ENCODE data around the gene CCDC191. TPM values are rescaled to one million over a fixed set of nuclear protein-coding genes. Genes with fewer than 3 reads are reported as not detected.

Gene CCDC191
- total RNA-seq, 4 donors from 2014 or later = 10.5 to 17.3 (median 12.9) TPM

DNA sequence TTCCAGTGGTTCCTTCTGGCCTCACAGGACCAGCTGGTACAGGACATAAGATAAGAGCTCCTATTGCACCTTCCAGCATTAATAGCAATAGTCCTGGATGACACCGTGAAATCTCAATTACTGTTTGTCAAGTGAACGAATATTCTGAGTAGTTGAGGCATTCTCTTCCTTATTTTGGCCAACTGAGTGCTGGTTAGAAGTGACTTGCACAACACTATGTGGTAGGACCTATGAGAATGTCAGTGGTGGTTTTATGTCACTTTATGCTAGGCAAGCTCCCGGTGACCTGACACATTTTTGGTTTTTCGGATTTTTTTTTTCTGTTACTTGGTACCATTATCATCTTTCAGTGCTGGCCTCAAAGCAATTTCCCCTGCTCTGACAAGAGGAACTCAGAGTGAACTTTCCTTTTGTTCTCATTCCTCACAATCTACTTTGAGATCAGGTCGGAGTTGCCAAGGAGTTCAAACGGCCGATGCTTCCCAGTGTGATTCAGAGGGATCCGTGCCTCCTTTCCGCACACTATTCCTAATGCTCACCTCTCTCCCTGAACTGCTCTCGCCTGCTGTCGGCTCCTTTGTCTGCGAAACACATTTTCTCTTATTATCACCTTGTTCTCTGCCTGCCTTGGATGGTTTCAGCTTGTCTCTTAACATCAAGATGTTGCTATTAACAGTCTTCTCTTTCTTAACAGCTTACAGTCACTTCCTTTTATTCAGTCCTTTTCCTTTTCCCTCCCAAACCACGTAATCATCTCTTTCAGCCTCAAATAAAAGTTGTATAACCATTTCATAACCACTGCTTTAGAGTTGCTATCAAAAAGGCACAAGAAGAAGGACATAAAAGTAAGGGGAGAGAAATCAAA is 36.1 kb upstream of the CCDC191 start:
- no peak overlapping the region for H3K4me3 ChIP-seq (replicated peaks in 1 of 3)
- no peaks in the 10 kb centered on the region for H3K36me3 ChIP-seq
- H3K4me1 ChIP-seq = no peaks in the 10 kb centered on the region
- H3K27ac ChIP-seq = peak overlapping the region in 2 of 3 donors; percentile 15 to 26
- intact Hi-C loops (cut with DNase I) = no loop called here
- H3K27me3 ChIP-seq = no peaks in the 10 kb centered on the region
- TF ChIP-seq, protein P1, sequence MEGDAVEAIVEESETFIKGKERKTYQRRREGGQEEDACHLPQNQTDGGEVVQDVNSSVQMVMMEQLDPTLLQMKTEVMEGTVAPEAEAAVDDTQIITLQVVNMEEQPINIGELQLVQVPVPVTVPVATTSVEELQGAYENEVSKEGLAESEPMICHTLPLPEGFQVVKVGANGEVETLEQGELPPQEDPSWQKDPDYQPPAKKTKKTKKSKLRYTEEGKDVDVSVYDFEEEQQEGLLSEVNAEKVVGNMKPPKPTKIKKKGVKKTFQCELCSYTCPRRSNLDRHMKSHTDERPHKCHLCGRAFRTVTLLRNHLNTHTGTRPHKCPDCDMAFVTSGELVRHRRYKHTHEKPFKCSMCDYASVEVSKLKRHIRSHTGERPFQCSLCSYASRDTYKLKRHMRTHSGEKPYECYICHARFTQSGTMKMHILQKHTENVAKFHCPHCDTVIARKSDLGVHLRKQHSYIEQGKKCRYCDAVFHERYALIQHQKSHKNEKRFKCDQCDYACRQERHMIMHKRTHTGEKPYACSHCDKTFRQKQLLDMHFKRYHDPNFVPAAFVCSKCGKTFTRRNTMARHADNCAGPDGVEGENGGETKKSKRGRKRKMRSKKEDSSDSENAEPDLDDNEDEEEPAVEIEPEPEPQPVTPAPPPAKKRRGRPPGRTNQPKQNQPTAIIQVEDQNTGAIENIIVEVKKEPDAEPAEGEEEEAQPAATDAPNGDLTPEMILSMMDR (IDR thresholded peaks at IDR 0.05) = no peak
- no peak for TF ChIP-seq POLR2A (IDR thresholded peaks at IDR 0.05)
- WGBS, 2 donors = 58 to 64% methylated on average over 13 of the region's 13 CpGs
- no peaks in the 10 kb centered on the region for H3K9me3 ChIP-seq
- no peak for DNase-seq

DNA sequence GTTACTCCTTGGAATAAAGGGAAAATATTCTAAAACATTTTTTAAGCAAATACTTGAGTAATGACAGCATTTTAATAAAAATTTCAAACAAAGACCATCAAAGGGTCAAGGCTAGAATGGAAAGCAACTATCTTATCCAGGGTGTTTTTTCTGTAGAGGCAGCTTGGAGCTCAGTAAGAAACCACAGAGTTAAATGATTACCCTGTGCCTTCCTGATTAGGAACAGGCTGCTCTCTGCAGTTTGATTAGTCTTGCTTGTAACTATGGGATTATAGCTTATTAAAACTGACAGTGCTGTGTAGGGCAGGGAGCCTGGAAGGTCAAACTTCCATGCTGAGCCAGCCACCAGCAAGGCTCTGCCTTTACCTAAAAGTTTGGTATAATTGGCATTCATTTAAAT is 33.3 kb upstream of the CCDC191 start:
- H3K9me3 ChIP-seq = no peaks in the 10 kb centered on the region
- intact Hi-C loops (cut with DNase I) = no loop called here
- DNase-seq = no peak
- no peak overlapping the region for H3K4me3 ChIP-seq (replicated peaks in 1 of 3)
- no peak overlapping the region for H3K27ac ChIP-seq
- no peaks in the 10 kb centered on the region for H3K27me3 ChIP-seq
- H3K36me3 ChIP-seq = peaks cover 10 to 17% of the 10 kb centered on the region in 2 donors
- no peaks in the 10 kb centered on the region for H3K4me1 ChIP-seq
- TF ChIP-seq POLR2A (IDR thresholded peaks at IDR 0.05) = no peak
- TF ChIP-seq, protein P1 (IDR thresholded peaks at IDR 0.05) = no peak

DNA sequence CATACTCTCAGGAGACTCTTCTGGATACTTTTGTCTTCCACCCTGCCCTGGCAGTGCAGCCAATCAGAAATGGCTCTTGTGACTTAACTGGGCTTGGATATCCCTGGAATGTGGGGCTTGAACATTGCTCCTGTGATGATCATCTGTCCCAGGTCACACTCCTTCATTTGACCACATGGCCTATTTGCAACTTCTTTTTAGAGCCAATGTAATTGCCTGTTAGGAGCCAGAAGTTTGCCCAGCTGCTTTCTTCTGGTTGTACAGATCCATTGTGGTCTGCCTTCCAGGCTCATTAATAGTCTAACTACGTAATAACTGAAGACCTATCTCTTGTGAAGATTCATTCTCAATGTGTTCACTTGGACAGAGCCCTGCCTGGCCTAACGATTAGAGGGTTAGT is 30.0 kb upstream of the CCDC191 start:
- WGBS, 2 donors = 97 to 100% methylated on average over 2 of the region's 2 CpGs

DNA sequence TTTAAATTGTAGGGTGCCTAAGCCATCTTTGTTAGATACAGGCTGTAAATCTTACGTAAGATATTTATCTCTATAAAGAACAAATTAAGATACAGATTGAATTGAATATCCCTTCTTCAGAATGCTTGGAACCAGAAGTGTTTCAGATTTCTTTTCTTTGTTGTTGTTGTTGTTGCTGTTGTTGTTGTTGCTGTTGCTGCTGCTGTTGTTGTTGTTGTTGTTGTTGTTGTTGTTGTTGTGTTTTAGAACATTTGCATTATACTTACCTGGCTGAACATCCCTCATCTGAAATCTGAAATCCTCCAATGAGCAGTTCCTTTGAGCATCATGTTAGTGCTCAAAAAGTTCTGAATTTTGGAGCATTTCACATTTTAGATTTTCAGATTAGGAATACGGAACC is 26.8 kb upstream of the CCDC191 start:
- Histone ChIP-seq H3K9me3 (no peaks in the 10 kb centered on the region), H3K4me3 (replicated peaks in 1 of 3) (no peak overlapping the region), H3K4me1 (peaks cover 3 to 6% of the 10 kb centered on the region in 2 donors), H3K27ac (no peak overlapping the region), H3K36me3 (peaks cover 10 to 17% of the 10 kb centered on the region in 2 donors), H3K27me3 (no peaks in the 10 kb centered on the region)
- WGBS, 2 donors = 96 to 98% methylated on average over 2 of the region's 2 CpGs
- intact Hi-C loops (cut with DNase I) = no loop called here
- no peak for TF ChIP-seq POLR2A (IDR thresholded peaks at IDR 0.05)
- TF ChIP-seq, protein P1 (IDR thresholded peaks at IDR 0.05) = no peak
- DNase-seq = no peak

More for the DNA sequence above, 30.0 kb upstream of the CCDC191 start:
- no peaks in the 10 kb centered on the region for H3K4me1 ChIP-seq
- TF ChIP-seq, protein P1 (IDR thresholded peaks at IDR 0.05) = no peak
- TF ChIP-seq POLR2A (IDR thresholded peaks at IDR 0.05) = no peak
- H3K9me3 ChIP-seq = no peaks in the 10 kb centered on the region
- no peak overlapping the region for H3K4me3 ChIP-seq (replicated peaks in 1 of 3)
- intact Hi-C loops (cut with DNase I) = no loop called here
- no peak overlapping the region for H3K27ac ChIP-seq
- DNase-seq = no peak
- peaks cover 10 to 17% of the 10 kb centered on the region in 2 donors for H3K36me3 ChIP-seq
- no peaks in the 10 kb centered on the region for H3K27me3 ChIP-seq

DNA sequence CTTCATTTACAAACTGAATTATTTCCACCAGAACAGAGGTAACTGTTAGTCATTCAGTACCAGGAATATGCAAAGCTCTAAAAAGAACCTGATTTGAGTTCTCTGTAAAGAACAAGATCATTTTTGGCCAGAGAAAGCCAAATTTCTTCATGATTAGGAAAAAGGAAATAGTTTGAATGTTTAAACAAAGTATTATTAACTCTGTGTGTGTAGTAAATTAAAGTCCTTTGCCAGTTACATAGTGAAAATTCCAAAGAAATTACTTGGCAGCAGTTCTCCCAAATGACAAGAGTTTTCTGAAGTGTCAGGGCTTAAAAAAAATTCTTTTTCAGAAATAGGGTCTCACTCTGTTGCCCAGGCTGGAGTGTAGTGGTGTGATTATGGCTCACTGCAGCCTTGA is 24.7 kb upstream of the CCDC191 start:
- Histone ChIP-seq H3K27me3 (no peaks in the 10 kb centered on the region), H3K9me3 (no peaks in the 10 kb centered on the region), H3K4me1 (peaks cover 3 to 8% of the 10 kb centered on the region in 2 donors), H3K36me3 (peaks cover 12 to 19% of the 10 kb centered on the region in 2 donors), H3K27ac (no peak overlapping the region), H3K4me3 (replicated peaks in 1 of 3) (no peak overlapping the region)
- intact Hi-C loops (cut with DNase I) = no loop called here
- TF ChIP-seq, protein P1 (IDR thresholded peaks at IDR 0.05) = no peak
- TF ChIP-seq POLR2A (IDR thresholded peaks at IDR 0.05) = no peak
- DNase-seq = no peak

Data from thyroid gland (tissue), 4 donors.